Measurements from ENCODE around the gene STING1. TPM values are rescaled to one million over a fixed set of nuclear protein-coding genes. Genes with fewer than 3 reads are reported as not detected.

The STING1 gene
- total and polyA plus RNA-seq, 2 of the 13 experiments (the other 11 are each of a cell fraction or from before 2014, with no cell fraction given): 1.3 to 4.4 TPM

- TF ChIP-seq PRDM10 (CRISPR knock-in tag; IDR thresholded peaks at IDR 0.05; ENCODE audit: low read depth): peak; percentile 56; the same call in 1 of the 2 replicates
- TF ChIP-seq SMC3 (IDR thresholded peaks at IDR 0.05; ENCODE audit: low read length): peak; percentile 32; the same call in 1 of the 2 replicates
- TF ChIP-seq ZNF503 (CRISPR knock-in tag; IDR thresholded peaks at IDR 0.05): no peak
- TF ChIP-seq MXD1 (CRISPR knock-in tag; IDR thresholded peaks at IDR 0.05): peak; percentile 83
- no peak for TF ChIP-seq FOXK2 (IDR thresholded peaks at IDR 0.05)
- peak; percentile 85 for TF ChIP-seq ZNF501 (CRISPR knock-in tag; IDR thresholded peaks at IDR 0.05)
- peak; percentile 95 for TF ChIP-seq ATF7-NPFF (CRISPR knock-in tag; IDR thresholded peaks at IDR 0.05; ENCODE audit: low read depth)
- 0 out of 2 replicates have a peak, but pooled peaks have one; percentile 84 for TF ChIP-seq MAF1 (CRISPR knock-in tag; IDR thresholded peaks at IDR 0.05; ENCODE audit: borderline replicate concordance)
- TF ChIP-seq ATF4 (CRISPR knock-in tag; IDR thresholded peaks at IDR 0.05): peak in 1 of 2 experiments; percentile 78; a peak in 2 of 4 replicates
- TF ChIP-seq PREB (CRISPR knock-in tag; IDR thresholded peaks at IDR 0.05): no peak
- TF ChIP-seq SIX4 (CRISPR knock-in tag; IDR thresholded peaks at IDR 0.05): peak; percentile 64; the same call in 1 of the 2 replicates
- no peak for TF ChIP-seq BRF2 (CRISPR knock-in tag; IDR thresholded peaks at IDR 0.05)
- peak; percentile 94; the same call in 1 of the 2 replicates for TF ChIP-seq ZNF788 (CRISPR knock-in tag; IDR thresholded peaks at IDR 0.05; ENCODE audit: borderline replicate concordance)
- no peak for TF ChIP-seq ZBTB49 (CRISPR knock-in tag; IDR thresholded peaks at IDR 0.05; ENCODE audit: borderline replicate concordance)
- TF ChIP-seq ZNF841 (CRISPR knock-in tag; IDR thresholded peaks at IDR 0.05; ENCODE audit: borderline replicate concordance): no peak
Measured at GRCh38 chr5:139517683-139518564, 35.4 kb upstream of the STING1 start (continued).

All from HepG2 (cell line).